Measurements from ENCODE around the gene MAPK13.
"Not testable (repeated sequence)": the region's sequence is repeated elsewhere in the genome, so short reads cannot be mapped to it uniquely, and the experiment has no call there.

MAPK13 gene

GRCh38 chr6:36113703-36114102, 16.6 kb upstream of the MAPK13 start:
- DNase-seq (ENCODE audit: extremely low spot score, insufficient read length, low read depth) (no peak), FAIRE-seq (no peak)

- DNase-seq (ENCODE audit: extremely low spot score, insufficient read length, low read depth) = no peak
- FAIRE-seq = peak; percentile 91
Observed at GRCh38 chr6:36114798-36115408, 15.4 kb upstream of the MAPK13 start.

- FAIRE-seq (no peak), DNase-seq (ENCODE audit: extremely low spot score, insufficient read length, low read depth) (no peak)
Observed at GRCh38 chr6:36115412-36115811, 14.9 kb upstream of the MAPK13 start.

- FAIRE-seq (no peak), DNase-seq (ENCODE audit: extremely low spot score, insufficient read length, low read depth) (no peak)
Observed at GRCh38 chr6:36116066-36116864, 14.0 kb upstream of the MAPK13 start.

GRCh38 chr6:36116943-36117342, 13.4 kb upstream of the MAPK13 start:
- FAIRE-seq (no peak), DNase-seq (ENCODE audit: extremely low spot score, insufficient read length, low read depth) (no peak)

GRCh38 chr6:36117658-36118549, 12.4 kb upstream of the MAPK13 start:
- DNase-seq (ENCODE audit: extremely low spot score, insufficient read length, low read depth) = no peak
- FAIRE-seq = no peak

- FAIRE-seq (no peak), DNase-seq (ENCODE audit: extremely low spot score, insufficient read length, low read depth) (no peak)
Observed at GRCh38 chr6:36118550-36119107, 11.7 kb upstream of the MAPK13 start.

- FAIRE-seq = no peak
- no peak for DNase-seq (ENCODE audit: extremely low spot score, insufficient read length, low read depth)
Observed at GRCh38 chr6:36119209-36119608, 11.1 kb upstream of the MAPK13 start.

- no peak for DNase-seq (ENCODE audit: extremely low spot score, insufficient read length, low read depth)
- no peak for FAIRE-seq
Observed at GRCh38 chr6:36120018-36120417, 10.3 kb upstream of the MAPK13 start.

- FAIRE-seq (peak; percentile 84), DNase-seq (ENCODE audit: extremely low spot score, insufficient read length, low read depth) (no peak)
Observed at GRCh38 chr6:36120539-36120938, 9.8 kb upstream of the MAPK13 start.

GRCh38 chr6:36120979-36121786, 9.1 kb upstream of the MAPK13 start:
- DNase-seq (ENCODE audit: extremely low spot score, insufficient read length, low read depth) (no peak), FAIRE-seq (peak; percentile 76)

GRCh38 chr6:36121787-36122494, 8.4 kb upstream of the MAPK13 start:
- no peak for DNase-seq (ENCODE audit: extremely low spot score, insufficient read length, low read depth)
- FAIRE-seq = no peak

- DNase-seq (ENCODE audit: extremely low spot score, insufficient read length, low read depth) (no peak), FAIRE-seq (no peak)
Observed at GRCh38 chr6:36122495-36123269, 7.6 kb upstream of the MAPK13 start.

GRCh38 chr6:36123270-36124139, 6.8 kb upstream of the MAPK13 start:
- peak; percentile 82 for FAIRE-seq
- peak; percentile 57 for DNase-seq (ENCODE audit: extremely low spot score, insufficient read length, low read depth)

- FAIRE-seq; DNase-seq (ENCODE audit: extremely low spot score, insufficient read length, low read depth): not testable (repeated sequence)
Observed at GRCh38 chr6:36124346-36124745, 6.0 kb upstream of the MAPK13 start.

GRCh38 chr6:36124881-36125280, 5.4 kb upstream of the MAPK13 start:
- DNase-seq (ENCODE audit: extremely low spot score, insufficient read length, low read depth) (no peak), FAIRE-seq (no peak)

- FAIRE-seq = no peak
- no peak for DNase-seq (ENCODE audit: extremely low spot score, insufficient read length, low read depth)
Observed at GRCh38 chr6:36125575-36125974, 4.7 kb upstream of the MAPK13 start.
